PFSK-1 (cell line): ENCODE measurements around the gene SYCN.

Source experiments
- POLR2AphosphoS5 ChIP-seq: IDR thresholded peaks from 2 replicates; pipeline ENCODE4 v1.6.1; 2012; ENCODE audit warnings: low read depth, mild to moderate bottlenecking, control low read depth, low read length, moderate library complexity
- SIN3A ChIP-seq: IDR thresholded peaks from 2 replicates; pipeline ENCODE4 v1.6.1; 2012; ENCODE audit warnings: mild to moderate bottlenecking, low read length, moderate library complexity, borderline replicate concordance; ENCODE audit not compliant: insufficient read depth
- TAF1 ChIP-seq: IDR thresholded peaks from 2 replicates; pipeline ENCODE4 v1.6.1; 2012; ENCODE audit warnings: low read length, control low read depth, borderline replicate concordance; ENCODE audit not compliant: insufficient read depth
- TF ChIP-seq, protein P1 (sequence below), 2 experiments: IDR thresholded peaks; 2 replicates each; pipeline versions ENCODE4 v1.6.1 to v1.8.0; 2011 to 2012; ENCODE audit warnings: low read depth in 2 of 2, low read length in 2 of 2, control low read depth in 1 of 2, inconsistent platforms in 1 of 2, mild to moderate bottlenecking in 1 of 2, moderate library complexity in 1 of 2; ENCODE audit not compliant: insufficient read depth in 1 of 2

DNA sequence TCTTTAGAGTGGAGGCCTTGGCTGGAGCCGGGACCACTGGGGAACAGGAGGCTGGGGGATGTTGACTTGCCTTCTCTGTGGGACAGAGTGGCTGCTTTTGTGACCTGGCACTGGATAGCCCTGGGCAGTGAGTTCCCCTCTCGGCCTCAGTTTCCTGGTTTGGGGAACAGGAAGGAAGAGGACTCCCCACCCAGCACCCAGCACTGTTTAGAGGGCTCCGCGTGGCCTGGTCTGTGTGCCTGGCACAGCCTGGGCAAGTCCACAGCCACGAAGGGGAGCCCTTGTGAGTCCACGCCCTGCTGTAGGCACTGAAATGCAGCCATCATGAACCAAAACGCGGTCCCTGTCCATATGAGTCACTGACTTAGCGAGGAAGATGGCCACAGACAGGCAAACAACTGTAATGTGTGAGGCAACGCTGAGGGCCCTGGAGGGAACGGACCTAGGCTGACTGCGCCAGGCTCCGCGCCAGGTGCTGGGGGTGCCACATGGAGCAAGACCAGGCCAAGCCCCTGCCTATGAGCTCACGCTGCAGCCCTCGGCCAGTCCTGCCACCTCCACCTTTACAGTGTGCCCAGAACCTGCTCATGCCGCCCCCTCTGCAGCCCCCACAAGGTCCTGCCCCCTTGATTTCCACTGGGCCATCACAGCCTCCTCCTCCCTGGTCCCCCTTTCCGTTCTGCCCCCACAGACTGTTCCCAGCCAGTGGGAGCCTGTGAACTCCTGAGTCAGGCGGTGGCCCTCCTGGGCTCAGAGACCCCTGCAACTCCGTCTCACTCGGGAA, 43.0 kb downstream of the SYCN start:
- TF ChIP-seq SIN3A (no peak), POLR2AphosphoS5 (no peak), TAF1 (no peak)
- TF ChIP-seq, protein P1, sequence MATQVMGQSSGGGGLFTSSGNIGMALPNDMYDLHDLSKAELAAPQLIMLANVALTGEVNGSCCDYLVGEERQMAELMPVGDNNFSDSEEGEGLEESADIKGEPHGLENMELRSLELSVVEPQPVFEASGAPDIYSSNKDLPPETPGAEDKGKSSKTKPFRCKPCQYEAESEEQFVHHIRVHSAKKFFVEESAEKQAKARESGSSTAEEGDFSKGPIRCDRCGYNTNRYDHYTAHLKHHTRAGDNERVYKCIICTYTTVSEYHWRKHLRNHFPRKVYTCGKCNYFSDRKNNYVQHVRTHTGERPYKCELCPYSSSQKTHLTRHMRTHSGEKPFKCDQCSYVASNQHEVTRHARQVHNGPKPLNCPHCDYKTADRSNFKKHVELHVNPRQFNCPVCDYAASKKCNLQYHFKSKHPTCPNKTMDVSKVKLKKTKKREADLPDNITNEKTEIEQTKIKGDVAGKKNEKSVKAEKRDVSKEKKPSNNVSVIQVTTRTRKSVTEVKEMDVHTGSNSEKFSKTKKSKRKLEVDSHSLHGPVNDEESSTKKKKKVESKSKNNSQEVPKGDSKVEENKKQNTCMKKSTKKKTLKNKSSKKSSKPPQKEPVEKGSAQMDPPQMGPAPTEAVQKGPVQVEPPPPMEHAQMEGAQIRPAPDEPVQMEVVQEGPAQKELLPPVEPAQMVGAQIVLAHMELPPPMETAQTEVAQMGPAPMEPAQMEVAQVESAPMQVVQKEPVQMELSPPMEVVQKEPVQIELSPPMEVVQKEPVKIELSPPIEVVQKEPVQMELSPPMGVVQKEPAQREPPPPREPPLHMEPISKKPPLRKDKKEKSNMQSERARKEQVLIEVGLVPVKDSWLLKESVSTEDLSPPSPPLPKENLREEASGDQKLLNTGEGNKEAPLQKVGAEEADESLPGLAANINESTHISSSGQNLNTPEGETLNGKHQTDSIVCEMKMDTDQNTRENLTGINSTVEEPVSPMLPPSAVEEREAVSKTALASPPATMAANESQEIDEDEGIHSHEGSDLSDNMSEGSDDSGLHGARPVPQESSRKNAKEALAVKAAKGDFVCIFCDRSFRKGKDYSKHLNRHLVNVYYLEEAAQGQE (IDR thresholded peaks at IDR 0.05; ENCODE audit: insufficient read depth in 1 of 2, low read depth in 2 of 2, low read length in 2 of 2), result no peak
